ENCODE measurements around the gene UBA1.

The UBA1 gene

DNA sequence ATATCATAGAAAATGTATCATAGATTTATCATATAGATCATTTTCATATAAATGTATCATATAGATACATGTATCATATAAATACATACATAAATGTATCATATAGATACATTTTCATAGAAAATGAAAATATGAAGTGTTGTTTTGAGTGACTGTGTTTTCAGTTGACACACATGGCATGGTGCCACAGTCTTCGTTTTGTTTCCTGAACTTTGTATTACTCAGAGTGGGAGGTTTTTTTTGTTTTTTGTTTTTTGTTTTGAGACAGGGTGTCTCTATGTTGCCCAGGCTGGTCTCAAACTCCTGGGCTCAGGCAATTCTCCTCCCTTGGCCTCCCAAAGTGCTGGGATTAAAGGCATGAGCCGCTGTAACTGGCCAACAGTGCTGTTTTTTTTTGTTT lies 44.7 kb upstream of the UBA1 start:
- peaks cover 16% of the 10 kb centered on the region for H3K4me1 ChIP-seq (ENCODE audit: control insufficient read depth, low read length)
- no peaks in the 10 kb centered on the region for H3F3A ChIP-seq (ENCODE audit: control insufficient read depth, insufficient read depth)
- H3K36me3 ChIP-seq (ENCODE audit: control insufficient read depth, low read length): peaks cover 49% of the 10 kb centered on the region
- H3K27me3 ChIP-seq (ENCODE audit: control insufficient read depth, low read length): no peaks in the 10 kb centered on the region
- no peak overlapping the region for H3K4me3 ChIP-seq (ENCODE audit: low read length)
- H3K9me2 ChIP-seq (replicated peaks; ENCODE audit: control insufficient read depth, low read length): no peaks in the 10 kb centered on the region
- no peak overlapping the region for H3K27ac ChIP-seq (ENCODE audit: low read depth, low read length)
- H3K4me2 ChIP-seq (ENCODE audit: low read length): no peak overlapping the region
- no peaks in the 10 kb centered on the region for H3K9me3 ChIP-seq (ENCODE audit: control insufficient read depth, insufficient read depth, low read length)
- H4K20me1 ChIP-seq (ENCODE audit: control insufficient read depth, insufficient read depth, low read depth, low read length): no peaks in the 10 kb centered on the region
- peaks cover 91% of the 10 kb centered on the region for H3K79me2 ChIP-seq (ENCODE audit: control insufficient read depth, low read length)
- TF ChIP-seq CTCF (IDR thresholded peaks at IDR 0.05; ENCODE audit: low read depth, low read length, poor library complexity, severe bottlenecking) (no peak), EZH2phosphoT487 (IDR thresholded peaks at IDR 0.05; ENCODE audit: borderline replicate concordance, low read length) (no peak)

- Histone ChIP-seq H3K4me2 (ENCODE audit: low read length) (no peak overlapping the region), H3K27ac (ENCODE audit: low read depth, low read length) (no peak overlapping the region), H3K79me2 (ENCODE audit: control insufficient read depth, low read length) (peaks cover 93% of the 10 kb centered on the region), H3K4me3 (ENCODE audit: low read length) (no peak overlapping the region), H4K20me1 (ENCODE audit: control insufficient read depth, insufficient read depth, low read depth, low read length) (no peaks in the 10 kb centered on the region), H3K4me1 (ENCODE audit: control insufficient read depth, low read length) (peaks cover 14% of the 10 kb centered on the region), H3K9me3 (ENCODE audit: control insufficient read depth, insufficient read depth, low read length) (no peaks in the 10 kb centered on the region), H3K27me3 (ENCODE audit: control insufficient read depth, low read length) (no peaks in the 10 kb centered on the region), H3F3A (ENCODE audit: control insufficient read depth, insufficient read depth) (no peaks in the 10 kb centered on the region), H3K9me2 (replicated peaks; ENCODE audit: control insufficient read depth, low read length) (no peaks in the 10 kb centered on the region), H3K36me3 (ENCODE audit: control insufficient read depth, low read length) (peaks cover 51% of the 10 kb centered on the region)
- TF ChIP-seq EZH2phosphoT487 (IDR thresholded peaks at IDR 0.05; ENCODE audit: borderline replicate concordance, low read length): no peak
- TF ChIP-seq CTCF (IDR thresholded peaks at IDR 0.05; ENCODE audit: low read depth, low read length, poor library complexity, severe bottlenecking): no peak
Measured at GRCh38 chrX:47151435-47151834, 42.2 kb upstream of the UBA1 start.

- no peaks in the 10 kb centered on the region for H4K20me1 ChIP-seq (ENCODE audit: control insufficient read depth, insufficient read depth, low read depth, low read length)
- TF ChIP-seq EZH2phosphoT487 (IDR thresholded peaks at IDR 0.05; ENCODE audit: borderline replicate concordance, low read length) (no peak), CTCF (IDR thresholded peaks at IDR 0.05; ENCODE audit: low read depth, low read length, poor library complexity, severe bottlenecking) (no peak)
- H3K4me2 ChIP-seq (ENCODE audit: low read length): no peak overlapping the region
- H3K4me3 ChIP-seq (ENCODE audit: low read length): no peak overlapping the region
- H3K9me3 ChIP-seq (ENCODE audit: control insufficient read depth, insufficient read depth, low read length): no peaks in the 10 kb centered on the region
- no peaks in the 10 kb centered on the region for H3F3A ChIP-seq (ENCODE audit: control insufficient read depth, insufficient read depth)
- peaks cover 92% of the 10 kb centered on the region for H3K79me2 ChIP-seq (ENCODE audit: control insufficient read depth, low read length)
- H3K9me2 ChIP-seq (replicated peaks; ENCODE audit: control insufficient read depth, low read length): no peaks in the 10 kb centered on the region
- H3K27me3 ChIP-seq (ENCODE audit: control insufficient read depth, low read length): no peaks in the 10 kb centered on the region
- peaks cover 33% of the 10 kb centered on the region for H3K36me3 ChIP-seq (ENCODE audit: control insufficient read depth, low read length)
- H3K27ac ChIP-seq (ENCODE audit: low read depth, low read length): no peak overlapping the region
- H3K4me1 ChIP-seq (ENCODE audit: control insufficient read depth, low read length): no peaks in the 10 kb centered on the region
Measured at GRCh38 chrX:47156611-47157520, 36.8 kb upstream of the UBA1 start.
